HG03439 (cell line): ENCODE data around the gene MRTFA.
"Not testable (repeated sequence)": the region's sequence is repeated elsewhere in the genome, so short reads cannot be mapped to it uniquely, and the experiment has no call there.

Source experiments
- ATAC-seq: cut with Tn5 transposase; IDR thresholded peaks from one replicate; pipeline ENCODE4 v1.9.1; 2021; ENCODE audit warnings: mild to moderate bottlenecking, moderate library complexity; ENCODE audit not compliant: unreplicated experiment

MRTFA gene

GRCh38 chr22:40526960-40527359, 109.6 kb downstream of the MRTFA start:
- ATAC-seq = no peak

- no peak for ATAC-seq
These were observed 111.2 kb downstream of the MRTFA start for GRCh38 chr22:40525250-40525884.

GRCh38 chr22:40524392-40525249, 111.9 kb downstream of the MRTFA start:
- ATAC-seq = no peak

GRCh38 chr22:40522141-40522540, 114.4 kb downstream of the MRTFA start:
- ATAC-seq = no peak

GRCh38 chr22:40521046-40521445, 115.5 kb downstream of the MRTFA start:
- no peak for ATAC-seq

GRCh38 chr22:40520562-40520961, 116.0 kb downstream of the MRTFA start:
- ATAC-seq = no peak

- no peak for ATAC-seq
These were observed 116.6 kb downstream of the MRTFA start for GRCh38 chr22:40519948-40520331.

GRCh38 chr22:40519284-40519947, 117.1 kb downstream of the MRTFA start:
- ATAC-seq = no peak

- no peak for ATAC-seq
These were observed 117.7 kb downstream of the MRTFA start for GRCh38 chr22:40518840-40519239.

GRCh38 chr22:40517631-40518030, 118.9 kb downstream of the MRTFA start:
- no peak for ATAC-seq

- no peak for ATAC-seq
These were observed 120.1 kb downstream of the MRTFA start for GRCh38 chr22:40516416-40516815.

- ATAC-seq = no peak
These were observed 123.9 kb downstream of the MRTFA start for GRCh38 chr22:40512426-40513136.

- ATAC-seq = no peak
These were observed 124.9 kb downstream of the MRTFA start for GRCh38 chr22:40511604-40512003.

- no peak for ATAC-seq
These were observed 125.7 kb downstream of the MRTFA start for GRCh38 chr22:40510631-40511364.

- ATAC-seq = no peak
These were observed 127.0 kb downstream of the MRTFA start for GRCh38 chr22:40509401-40510134.

- not testable (repeated sequence) for ATAC-seq
These were observed 128.5 kb downstream of the MRTFA start for GRCh38 chr22:40508046-40508445.

GRCh38 chr22:40507491-40507890, 129.0 kb downstream of the MRTFA start:
- no peak for ATAC-seq

- ATAC-seq = no peak
These were observed 129.8 kb downstream of the MRTFA start for GRCh38 chr22:40506762-40507161.

GRCh38 chr22:40504285-40505249, 132.0 kb downstream of the MRTFA start:
- ATAC-seq = no peak
